Common myeloid progenitor, CD34-positive (primary cell): Measurements from ENCODE around the gene SLC25A22.

Source experiments
- CTCF ChIA-PET: fragments of 350-600 bp; sonication (Branson Sonifier 250); formaldehyde crosslinking; loops from one replicate; lab custom pipeline; 2021; ENCODE audit warnings: antibody characterized with exemption; lab: Charles Lee
- POLR2A ChIA-PET: fragments of 350-600 bp; sonication (Branson Sonifier 250); formaldehyde crosslinking; loops from one replicate; lab custom pipeline; 2021; ENCODE audit warnings: antibody characterized with exemption; lab: Charles Lee
- DNase-seq, 3 donors: peaks; one replicate each; pipeline versions ENCODE4 v3.0.0 to v3.0.0-alpha.2; 2013
- H3K27ac ChIP-seq, 2 experiments: 1 replicate in 1 of 2; 2 replicates in 1 of 2; pipeline ENCODE4 v1.7.0; 2013; ENCODE audit warnings: inconsistent platforms in 2 of 2, low read length in 2 of 2, mild to moderate bottlenecking in 2 of 2, low read depth in 1 of 2, moderate library complexity in 1 of 2; ENCODE audit not compliant: severe bottlenecking in 2 of 2, insufficient read depth in 1 of 2, poor library complexity in 1 of 2
- H3K27me3 ChIP-seq, 5 experiments: replicated peaks in 2 of 5; 1 replicate in 3 of 5; 2 replicates in 2 of 5; pipeline versions ENCODE4 v1.6.1 to v1.7.0; 2013; ENCODE audit warnings: low read length in 4 of 5, mild to moderate bottlenecking in 2 of 5, moderate library complexity in 2 of 5, inconsistent platforms in 1 of 5; ENCODE audit not compliant: insufficient read depth in 5 of 5, control insufficient read depth in 4 of 5
- H3K36me3 ChIP-seq, 4 experiments: 1 replicate in 2 of 4; 2 replicates in 2 of 4; pipeline versions ENCODE4 v1.6.1 to v1.7.0; 2013; ENCODE audit warnings: low read length in 3 of 4, control low read depth in 1 of 4, mild to moderate bottlenecking in 1 of 4; ENCODE audit not compliant: control insufficient read depth in 4 of 4, insufficient read depth in 4 of 4
- H3K4me1 ChIP-seq, 4 experiments: 1 replicate in 3 of 4; 2 replicates in 1 of 4; pipeline versions ENCODE4 v1.6.1 to v1.7.1; 2013; ENCODE audit warnings: low read length in 3 of 4, mild to moderate bottlenecking in 3 of 4, control low read depth in 1 of 4, inconsistent platforms in 1 of 4, moderate library complexity in 1 of 4; ENCODE audit not compliant: control insufficient read depth in 4 of 4, insufficient read depth in 4 of 4; ENCODE audit errors: control extremely low read depth in 1 of 4
- H3K4me3 ChIP-seq, 7 experiments: 1 replicate in 4 of 7; 2 replicates in 3 of 7; pipeline versions ENCODE4 v1.5.1 to v1.7.0; 2013; ENCODE audit warnings: mild to moderate bottlenecking in 7 of 7, low read length in 6 of 7, moderate library complexity in 6 of 7, inconsistent platforms in 2 of 7, low read depth in 2 of 7, control low read depth in 1 of 7; ENCODE audit not compliant: insufficient read depth in 4 of 7, control insufficient read depth in 1 of 7; ENCODE audit errors: extremely low read depth in 1 of 7
- H3K9me3 ChIP-seq, 5 experiments: 1 replicate in 4 of 5; 2 replicates in 1 of 5; pipeline versions ENCODE4 v1.6.1 to v1.7.1; 2013; ENCODE audit warnings: low read length in 4 of 5, mild to moderate bottlenecking in 2 of 5, inconsistent platforms in 1 of 5, low read depth in 1 of 5, moderate library complexity in 1 of 5; ENCODE audit not compliant: control insufficient read depth in 4 of 5, insufficient read depth in 2 of 5; ENCODE audit errors: control extremely low read depth in 1 of 5
- WGBS: methylation state at CpG from one replicate; pipeline ENCODE4 v1.1.5; 2013; ENCODE audit not compliant: insufficient coverage; 5-methylcytosine and 5-hydroxymethylcytosine counted together

Gene SLC25A22

DNA sequence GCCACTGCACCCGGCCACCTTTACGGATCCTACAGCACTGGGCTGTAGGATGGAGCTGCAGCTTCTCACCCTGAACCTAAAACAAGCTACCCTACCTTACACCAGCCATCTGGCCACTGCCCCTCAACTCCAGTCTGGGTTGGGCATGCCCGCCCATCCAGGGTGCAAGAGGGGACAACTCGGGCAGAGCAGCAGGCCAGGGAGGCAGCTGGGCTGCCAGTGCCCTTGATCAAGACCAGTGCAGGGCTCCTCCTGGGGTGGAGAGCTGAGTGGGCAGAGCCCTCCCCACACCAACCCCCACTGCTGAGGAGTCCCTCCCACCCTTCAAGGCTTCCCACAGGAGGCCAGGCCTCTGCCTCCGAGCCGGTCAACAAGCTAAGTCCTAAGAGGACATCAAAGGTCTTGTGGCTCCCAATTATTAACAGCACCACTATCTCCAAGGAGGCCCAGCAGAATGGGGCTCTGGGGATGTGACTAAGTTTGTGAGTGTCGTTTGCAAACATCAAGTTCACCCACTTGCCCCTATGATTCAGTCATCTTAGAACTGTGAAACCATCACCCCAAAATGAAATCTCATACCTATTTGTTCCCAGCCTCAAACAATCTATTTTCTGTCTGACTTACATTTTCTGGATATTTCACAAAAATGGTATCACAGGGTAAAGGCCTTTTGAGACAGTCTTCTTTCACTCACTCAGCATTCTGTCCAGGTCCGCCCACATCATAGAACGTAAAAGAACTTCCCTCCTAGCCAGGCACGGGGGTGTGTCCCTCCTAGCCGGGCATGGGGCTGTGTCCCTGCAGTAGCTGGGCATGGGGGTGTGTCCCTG lies 31.8 kb downstream of the SLC25A22 start:
- H3K4me1 ChIP-seq, result no peaks in the 10 kb centered on the region
- peaks cover 9 to 75% (median 50%) of the 10 kb centered on the region in 4 experiments for H3K36me3 ChIP-seq
- 96% methylated on average over 7 of the region's 11 CpGs for WGBS
- DNase-seq, result no peak
- H3K27ac ChIP-seq, result no peak overlapping the region
- H3K4me3 ChIP-seq, result no peak overlapping the region
- no peaks in the 10 kb centered on the region for H3K9me3 ChIP-seq
- H3K27me3 ChIP-seq, result no peaks in the 10 kb centered on the region
- CTCF ChIA-PET, result interaction anchor here (0.6 to 4.3 kb wide), 9 partner anchors 9 to 109 kb away, joined by 3 to 50 read pairs (median 4); no protein-coding TSS in a partner anchor
- POLR2A ChIA-PET, result interaction anchor here (0.8 kb wide), 1 partner anchor 13 kb away, joined by 3 read pairs; no protein-coding TSS in a partner anchor

DNA sequence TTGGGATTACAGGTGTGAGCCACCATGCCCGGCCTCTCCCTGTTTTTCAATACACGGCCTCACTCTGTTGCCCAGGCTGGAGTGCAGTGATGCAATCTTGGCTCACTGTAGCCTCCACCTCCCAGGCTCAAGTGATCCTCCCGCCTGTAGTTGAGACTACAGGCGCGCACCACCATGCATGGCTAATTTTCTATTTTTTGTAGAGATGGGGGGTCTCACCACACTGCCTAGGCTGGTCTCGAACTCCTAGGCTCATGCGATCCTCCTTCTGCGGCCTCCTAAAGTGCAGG lies 32.3 kb downstream of the SLC25A22 start:
- Histone ChIP-seq H3K4me1 (no peaks in the 10 kb centered on the region), H3K4me3 (no peak overlapping the region), H3K27ac (no peak overlapping the region), H3K27me3 (no peaks in the 10 kb centered on the region), H3K36me3 (peaks cover 5 to 71% (median 50%) of the 10 kb centered on the region in 4 experiments), H3K9me3 (no peaks in the 10 kb centered on the region)
- WGBS, result 97% methylated on average over 8 of the region's 8 CpGs
- CTCF ChIA-PET, result interaction anchor here (0.6 to 5.0 kb wide), 10 partner anchors 8 to 109 kb away, joined by 3 to 50 read pairs (median 5); partner anchors contain the start of gene TALDO1
- POLR2A ChIA-PET, result no interaction called here
- DNase-seq, result no peak

DNA sequence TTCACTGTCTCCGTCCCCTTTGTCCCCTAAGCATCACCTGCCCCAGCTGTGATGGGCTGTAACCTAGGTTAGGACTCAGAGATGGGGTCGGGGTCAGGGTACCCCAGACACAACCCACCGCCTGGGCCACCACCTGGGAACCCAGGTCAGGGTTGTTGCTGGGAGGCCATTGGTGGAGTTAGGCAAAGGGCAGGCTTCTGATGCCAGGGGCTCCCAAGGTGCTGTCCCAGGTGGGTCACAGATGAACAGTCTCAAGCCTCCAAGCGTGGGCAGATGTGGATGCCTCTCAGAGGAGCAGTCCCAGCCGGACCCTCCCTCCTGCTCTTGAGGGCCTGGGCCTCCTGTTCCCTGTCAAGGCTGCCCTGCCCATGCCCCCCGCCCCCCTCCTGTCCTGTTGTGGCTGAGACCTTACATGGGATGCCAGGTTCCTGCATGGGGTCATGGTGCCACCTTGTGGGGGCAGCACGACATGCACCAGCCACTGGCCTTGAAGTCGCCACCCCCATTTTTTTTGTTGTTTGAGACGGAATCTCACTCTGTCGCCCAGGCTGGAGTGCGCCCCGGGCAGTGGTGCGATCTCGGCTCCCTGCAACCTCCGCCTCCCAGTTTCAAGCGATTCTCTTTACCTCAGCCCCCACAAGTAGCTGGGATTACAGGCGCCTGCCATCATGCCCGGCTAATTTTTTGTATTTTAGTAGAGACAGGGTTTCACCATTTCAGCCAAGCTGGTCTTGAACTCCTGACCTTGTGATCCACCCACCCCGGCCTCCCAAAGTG lies 32.9 kb downstream of the SLC25A22 start:
- DNase-seq, result peak; percentile 83 to 92 (median 87)
- Histone ChIP-seq H3K27me3 (no peaks in the 10 kb centered on the region), H3K4me3 (no peak overlapping the region), H3K9me3 (no peaks in the 10 kb centered on the region), H3K36me3 (peaks cover 6 to 70% (median 52%) of the 10 kb centered on the region in 4 experiments), H3K27ac (no peak overlapping the region), H3K4me1 (no peaks in the 10 kb centered on the region)
- POLR2A ChIA-PET, result no interaction called here
- WGBS, result 66% methylated on average over 18 of the region's 19 CpGs
- CTCF ChIA-PET, result interaction anchor here (0.6 to 5.0 kb wide), 13 partner anchors 10 to 108 kb away, joined by 3 to 50 read pairs (median 5); partner anchors contain the start of gene TALDO1

DNA sequence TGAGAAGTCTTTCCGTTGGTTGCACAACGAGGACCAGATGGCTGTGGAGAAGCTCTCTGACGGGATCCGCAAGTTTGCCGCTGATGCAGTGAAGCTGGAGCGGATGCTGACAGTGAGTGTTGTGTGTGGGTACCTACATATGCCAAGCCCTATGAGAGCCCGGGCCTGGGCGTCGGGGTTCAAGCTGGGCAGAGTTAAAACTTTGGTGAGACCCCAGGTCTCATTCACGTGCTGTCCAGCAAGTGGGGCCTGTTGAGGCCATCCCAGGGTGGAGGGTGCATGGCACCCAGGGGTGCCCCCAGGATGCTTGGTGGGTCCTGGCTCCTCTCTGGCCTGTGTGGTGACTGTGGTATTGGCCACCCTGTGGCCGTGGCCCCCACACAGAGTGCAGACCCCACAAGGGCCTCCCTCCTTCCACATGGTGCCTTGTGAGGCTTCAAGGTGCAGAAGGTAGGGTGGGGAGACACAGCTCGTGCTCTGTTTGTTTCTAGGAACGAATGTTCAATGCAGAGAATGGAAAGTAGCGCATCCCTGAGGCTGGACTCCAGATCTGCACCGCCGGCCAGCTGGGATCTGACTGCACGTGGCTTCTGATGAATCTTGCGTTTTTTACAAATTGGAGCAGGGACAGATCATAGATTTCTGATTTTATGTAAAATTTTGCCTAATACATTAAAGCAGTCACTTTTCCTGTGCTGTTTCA lies 33.6 kb downstream of the SLC25A22 start:
- DNase-seq, result no peak
- CTCF ChIA-PET, result interaction anchor here (0.9 to 5.0 kb wide), 12 partner anchors 9 to 207 kb away, joined by 3 to 50 read pairs (median 6); partner anchors contain the start of gene TALDO1
- H3K27ac ChIP-seq, result no peak overlapping the region
- no peaks in the 10 kb centered on the region for H3K9me3 ChIP-seq
- H3K36me3 ChIP-seq, result peaks cover 12 to 72% (median 56%) of the 10 kb centered on the region in 4 experiments
- H3K4me3 ChIP-seq, result no peak overlapping the region
- POLR2A ChIA-PET, result interaction anchor here (0.7 kb wide), 1 partner anchor 16 kb away, joined by 3 read pairs; no protein-coding TSS in a partner anchor
- no peaks in the 10 kb centered on the region for H3K4me1 ChIP-seq
- no peaks in the 10 kb centered on the region for H3K27me3 ChIP-seq
- 94% methylated on average over 16 of the region's 18 CpGs for WGBS

DNA sequence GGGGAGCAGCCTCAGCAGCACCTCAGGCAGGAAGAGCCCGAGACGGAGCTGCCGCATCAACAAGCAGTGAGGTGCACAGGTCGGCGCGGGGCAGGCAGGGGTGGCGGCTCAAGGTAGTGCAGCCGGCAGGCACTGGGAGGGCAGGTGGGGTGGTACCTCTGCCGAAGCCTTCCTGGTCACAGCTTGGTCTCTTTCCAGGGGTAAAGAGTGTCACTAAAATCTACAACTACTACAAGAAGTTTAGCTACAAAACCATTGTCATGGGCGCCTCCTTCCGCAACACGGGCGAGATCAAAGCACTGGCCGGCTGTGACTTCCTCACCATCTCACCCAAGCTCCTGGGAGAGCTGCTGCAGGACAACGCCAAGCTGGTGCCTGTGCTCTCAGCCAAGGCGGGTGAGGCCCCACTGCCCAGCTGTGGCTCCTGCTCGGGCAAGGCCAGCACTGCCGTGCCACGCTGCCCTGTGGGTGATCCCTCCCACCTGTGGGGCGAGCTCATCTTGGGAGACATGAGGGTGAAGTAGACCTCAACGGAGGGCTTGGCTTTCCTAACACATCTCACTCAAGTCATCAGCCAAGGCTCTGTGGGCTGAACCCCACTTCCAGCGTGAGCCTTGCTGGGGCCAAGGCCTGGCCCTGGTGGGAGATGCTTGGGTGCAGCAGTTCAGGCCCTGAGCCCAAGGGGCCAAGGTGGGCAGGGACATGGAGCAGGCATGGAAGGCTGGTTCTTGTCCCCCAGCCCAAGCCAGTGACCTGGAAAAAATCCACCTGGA lies 34.3 kb downstream of the SLC25A22 start:
- H3K4me1 ChIP-seq, result no peaks in the 10 kb centered on the region
- no peak overlapping the region for H3K27ac ChIP-seq
- H3K9me3 ChIP-seq, result no peaks in the 10 kb centered on the region
- DNase-seq, result no peak
- no peak overlapping the region for H3K4me3 ChIP-seq
- ChIA-PET POLR2A (interaction anchor here (0.6 to 0.7 kb wide), 2 partner anchors 15 to 59 kb away, joined by 3 to 4 read pairs; no protein-coding TSS in a partner anchor), CTCF (interaction anchor here (0.8 to 5.0 kb wide), 14 partner anchors 9 to 207 kb away, joined by 3 to 50 read pairs (median 4); partner anchors contain the start of genes DEAF1, TALDO1 and TMEM80)
- 98% methylated on average over 13 of the region's 22 CpGs for WGBS
- H3K36me3 ChIP-seq, result peaks cover 12 to 78% (median 62%) of the 10 kb centered on the region in 4 experiments
- no peaks in the 10 kb centered on the region for H3K27me3 ChIP-seq

DNA sequence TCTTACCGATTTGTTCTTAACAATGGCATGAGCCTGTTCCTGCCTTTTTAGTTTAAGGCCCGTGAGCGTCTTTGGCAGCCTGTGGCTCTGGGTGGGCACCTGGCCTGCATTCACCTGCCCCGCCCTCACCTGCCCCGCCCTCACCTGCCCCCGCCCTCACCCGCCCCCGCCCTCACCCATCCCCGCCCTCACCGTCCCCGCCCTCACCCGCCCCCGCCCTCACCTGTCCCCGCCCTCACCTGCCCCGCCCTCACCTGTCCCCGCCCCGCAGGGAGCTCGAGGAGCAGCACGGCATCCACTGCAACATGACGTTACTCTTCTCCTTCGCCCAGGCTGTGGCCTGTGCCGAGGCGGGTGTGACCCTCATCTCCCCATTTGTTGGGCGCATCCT lies 35.0 kb downstream of the SLC25A22 start:
- 96% methylated on average over 8 of the region's 24 CpGs for WGBS
- ChIA-PET POLR2A (no interaction called here), CTCF (interaction anchor here (0.6 to 9.7 kb wide), 10 partner anchors 8 to 266 kb away, joined by 3 to 103 read pairs (median 4); partner anchors contain the start of genes DEAF1, TALDO1 and TMEM80)
- DNase-seq, result no peak
- Histone ChIP-seq H3K27ac (no peak overlapping the region), H3K27me3 (no peaks in the 10 kb centered on the region), H3K36me3 (peaks cover 12 to 84% (median 63%) of the 10 kb centered on the region in 4 experiments), H3K4me1 (no peaks in the 10 kb centered on the region), H3K9me3 (no peaks in the 10 kb centered on the region), H3K4me3 (no peak overlapping the region)
